Measurements from ENCODE around the gene FCRL1. TPM values are rescaled to one million over a fixed set of nuclear protein-coding genes. Genes with fewer than 3 reads are reported as not detected.

Gene FCRL1
- total RNA-seq, 1 donor from 2014 or later, result 0.72 TPM

Other genes starting within 250 kb of the FCRL1 start
- 5.8 TPM for gene FCRL4, start 222.0 kb downstream of the FCRL1 start, total RNA-seq (ENCODE audit: insufficient read depth, low replicate concordance)
- gene FCRL3, start 119.4 kb downstream of the FCRL1 start, total RNA-seq (ENCODE audit: insufficient read depth, low replicate concordance), result 6.0 TPM
- gene FCRL2, start 43.0 kb downstream of the FCRL1 start, total RNA-seq (ENCODE audit: insufficient read depth, low replicate concordance), result 1.2 TPM
- not detected for gene CD5L, start 21.7 kb upstream of the FCRL1 start, total RNA-seq (ENCODE audit: insufficient read depth, low replicate concordance)
- gene KIRREL1, start 173.5 kb upstream of the FCRL1 start, total RNA-seq (ENCODE audit: insufficient read depth, low replicate concordance), result 89.1 TPM